Sigmoid colon (tissue), 4 donors: ENCODE data around the gene CDK16.

Experiments
- EP300 ChIP-seq, 4 donors: sonication (generic); formaldehyde crosslinking; IDR thresholded peaks; one replicate each; pipeline ENCODE4 v1.6.1; 2017; ENCODE audit warnings: antibody characterized with exemption in 4 of 4
- POLR2A ChIP-seq, 2 donors: fragments of 450-650 bp; IDR thresholded peaks; one replicate each; pipeline ENCODE4 v1.6.1; 2016; ENCODE audit warnings: antibody characterized with exemption in 2 of 2, mild to moderate bottlenecking in 2 of 2, moderate library complexity in 2 of 2
- POLR2AphosphoS5 ChIP-seq, 4 donors: sonication (generic); formaldehyde crosslinking; IDR thresholded peaks; one replicate each; pipeline ENCODE4 v1.6.1; 2017; ENCODE audit warnings: antibody characterized with exemption in 4 of 4
- TF ChIP-seq, protein P1 (sequence below), 4 experiments: fragments of 450-650 bp in 3 of 4; fragments of 200-600 bp in 1 of 4; IDR thresholded peaks; one replicate each; pipeline ENCODE4 v1.5.1; 2016 to 2019; ENCODE audit warnings: antibody characterized with exemption in 4 of 4, mild to moderate bottlenecking in 3 of 4, moderate library complexity in 2 of 4

- TF ChIP-seq, protein P1, sequence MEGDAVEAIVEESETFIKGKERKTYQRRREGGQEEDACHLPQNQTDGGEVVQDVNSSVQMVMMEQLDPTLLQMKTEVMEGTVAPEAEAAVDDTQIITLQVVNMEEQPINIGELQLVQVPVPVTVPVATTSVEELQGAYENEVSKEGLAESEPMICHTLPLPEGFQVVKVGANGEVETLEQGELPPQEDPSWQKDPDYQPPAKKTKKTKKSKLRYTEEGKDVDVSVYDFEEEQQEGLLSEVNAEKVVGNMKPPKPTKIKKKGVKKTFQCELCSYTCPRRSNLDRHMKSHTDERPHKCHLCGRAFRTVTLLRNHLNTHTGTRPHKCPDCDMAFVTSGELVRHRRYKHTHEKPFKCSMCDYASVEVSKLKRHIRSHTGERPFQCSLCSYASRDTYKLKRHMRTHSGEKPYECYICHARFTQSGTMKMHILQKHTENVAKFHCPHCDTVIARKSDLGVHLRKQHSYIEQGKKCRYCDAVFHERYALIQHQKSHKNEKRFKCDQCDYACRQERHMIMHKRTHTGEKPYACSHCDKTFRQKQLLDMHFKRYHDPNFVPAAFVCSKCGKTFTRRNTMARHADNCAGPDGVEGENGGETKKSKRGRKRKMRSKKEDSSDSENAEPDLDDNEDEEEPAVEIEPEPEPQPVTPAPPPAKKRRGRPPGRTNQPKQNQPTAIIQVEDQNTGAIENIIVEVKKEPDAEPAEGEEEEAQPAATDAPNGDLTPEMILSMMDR (IDR thresholded peaks at IDR 0.05), result no peak
- TF ChIP-seq POLR2A (IDR thresholded peaks at IDR 0.05) (no peak), EP300 (IDR thresholded peaks at IDR 0.05) (no peak), POLR2AphosphoS5 (IDR thresholded peaks at IDR 0.05) (peak in 2 of 4 donors; percentile 13 to 24)
These were observed 39.1 kb upstream of the CDK16 start for GRCh38 chrX:47179221-47179927.
